ENCODE measurements around the gene FAM50B. TPM values are rescaled to one million over a fixed set of nuclear protein-coding genes. Genes with fewer than 3 reads are reported as not detected.

The FAM50B gene
- total and polyA plus RNA-seq, 2 experiments from 2014 or later = 2.2 to 2.6 TPM

DNA sequence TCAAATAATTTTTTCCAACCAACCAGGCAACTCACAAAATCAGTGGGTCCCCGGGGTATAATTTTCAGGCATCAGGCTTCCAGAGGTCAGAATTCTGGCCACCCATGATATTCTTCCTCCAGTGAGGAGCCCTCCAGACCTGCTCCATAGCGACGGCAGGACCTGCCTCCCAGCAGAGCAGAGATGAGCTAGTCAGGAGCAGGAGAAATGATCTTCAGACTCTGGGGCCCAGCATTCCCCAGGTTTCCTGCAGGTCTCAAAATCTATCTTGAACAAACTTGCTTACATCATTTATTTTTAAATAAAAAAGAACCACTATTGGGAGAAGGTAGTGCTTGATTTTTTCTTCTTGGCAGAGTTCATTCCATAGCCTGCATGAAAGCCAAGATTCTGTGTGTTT, 44.7 kb downstream of the FAM50B start:
- Histone ChIP-seq H3K27me3 (no peaks in the 10 kb centered on the region), H3K27ac (no peak overlapping the region), H3K4me1 (ENCODE audit: low read depth) (no peaks in the 10 kb centered on the region), H3K4me3 (no peak overlapping the region), H3K9me3 (ENCODE audit: low read depth) (no peaks in the 10 kb centered on the region), H3K36me3 (no peaks in the 10 kb centered on the region)
- DNase-seq (ENCODE audit: low read depth in 1 of 2, low spot score in 1 of 2) = no peak
- TF ChIP-seq, protein P1, sequence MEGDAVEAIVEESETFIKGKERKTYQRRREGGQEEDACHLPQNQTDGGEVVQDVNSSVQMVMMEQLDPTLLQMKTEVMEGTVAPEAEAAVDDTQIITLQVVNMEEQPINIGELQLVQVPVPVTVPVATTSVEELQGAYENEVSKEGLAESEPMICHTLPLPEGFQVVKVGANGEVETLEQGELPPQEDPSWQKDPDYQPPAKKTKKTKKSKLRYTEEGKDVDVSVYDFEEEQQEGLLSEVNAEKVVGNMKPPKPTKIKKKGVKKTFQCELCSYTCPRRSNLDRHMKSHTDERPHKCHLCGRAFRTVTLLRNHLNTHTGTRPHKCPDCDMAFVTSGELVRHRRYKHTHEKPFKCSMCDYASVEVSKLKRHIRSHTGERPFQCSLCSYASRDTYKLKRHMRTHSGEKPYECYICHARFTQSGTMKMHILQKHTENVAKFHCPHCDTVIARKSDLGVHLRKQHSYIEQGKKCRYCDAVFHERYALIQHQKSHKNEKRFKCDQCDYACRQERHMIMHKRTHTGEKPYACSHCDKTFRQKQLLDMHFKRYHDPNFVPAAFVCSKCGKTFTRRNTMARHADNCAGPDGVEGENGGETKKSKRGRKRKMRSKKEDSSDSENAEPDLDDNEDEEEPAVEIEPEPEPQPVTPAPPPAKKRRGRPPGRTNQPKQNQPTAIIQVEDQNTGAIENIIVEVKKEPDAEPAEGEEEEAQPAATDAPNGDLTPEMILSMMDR (IDR thresholded peaks at IDR 0.05; ENCODE audit: low read depth, low read length) = no peak

DNA sequence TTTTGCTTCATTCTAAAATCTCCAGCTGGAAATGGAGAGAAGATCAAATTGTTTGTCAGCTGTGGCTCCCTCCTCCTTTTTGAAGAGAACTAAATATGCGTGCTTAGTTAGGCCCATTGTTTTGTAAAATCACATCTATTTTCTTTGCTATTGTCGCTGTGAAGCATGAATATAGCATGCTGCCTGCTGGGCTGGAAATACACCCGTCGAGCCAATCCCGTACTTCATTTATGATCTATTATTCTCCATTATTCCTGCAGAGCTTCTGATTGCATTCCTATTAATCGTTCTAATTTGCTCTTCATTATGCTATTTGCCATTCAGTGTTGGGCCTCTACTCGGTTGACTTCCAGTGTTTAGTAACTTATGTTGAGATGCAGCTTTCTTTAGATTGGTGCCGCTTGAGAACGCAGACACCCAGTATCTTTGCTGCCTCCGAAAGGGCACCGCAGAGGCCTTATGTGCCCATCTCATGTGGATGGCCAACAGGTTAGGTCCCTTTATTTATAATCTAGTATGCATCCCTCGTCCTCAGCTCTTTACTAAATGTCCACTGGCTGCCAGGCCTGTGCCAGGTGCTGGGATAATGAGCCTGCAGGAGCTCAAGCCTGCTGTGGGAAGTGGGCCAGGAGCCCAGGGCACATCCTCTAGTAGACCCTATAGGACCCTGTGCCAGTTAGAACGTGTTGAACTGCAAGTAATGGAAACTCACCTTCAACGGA, 45.6 kb downstream of the FAM50B start:
- TF ChIP-seq, protein P1 (IDR thresholded peaks at IDR 0.05; ENCODE audit: low read depth, low read length) = no peak
- DNase-seq (ENCODE audit: low read depth in 1 of 2, low spot score in 1 of 2) = no peak
- H3K9me3 ChIP-seq (ENCODE audit: low read depth) = no peaks in the 10 kb centered on the region
- H3K27ac ChIP-seq = no peak overlapping the region
- H3K27me3 ChIP-seq = no peaks in the 10 kb centered on the region
- no peak overlapping the region for H3K4me3 ChIP-seq
- H3K4me1 ChIP-seq (ENCODE audit: low read depth) = no peaks in the 10 kb centered on the region
- H3K36me3 ChIP-seq = no peaks in the 10 kb centered on the region

DNA sequence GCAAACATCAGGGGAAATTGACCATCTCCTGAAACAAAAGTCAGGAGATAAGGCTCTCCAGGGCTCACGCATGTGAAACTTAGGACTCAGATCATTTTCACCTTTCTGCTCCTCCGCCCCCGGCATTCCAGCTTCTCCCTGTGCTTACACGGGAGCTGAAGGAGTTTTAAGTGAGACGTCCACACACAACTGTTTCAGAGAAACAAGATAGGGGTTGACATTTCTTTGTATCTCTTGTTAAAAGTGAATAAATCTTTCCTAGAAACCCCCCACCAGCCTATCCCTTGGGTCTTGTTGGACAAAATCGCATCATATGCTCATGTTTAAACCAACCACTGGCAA, 46.1 kb downstream of the FAM50B start:
- DNase-seq (ENCODE audit: low read depth in 1 of 2, low spot score in 1 of 2) = no peak
- H3K9me3 ChIP-seq (ENCODE audit: low read depth) = no peaks in the 10 kb centered on the region
- H3K27ac ChIP-seq = no peak overlapping the region
- no peaks in the 10 kb centered on the region for H3K36me3 ChIP-seq
- no peak overlapping the region for H3K4me3 ChIP-seq
- TF ChIP-seq, protein P1 (IDR thresholded peaks at IDR 0.05; ENCODE audit: low read depth, low read length) = no peak
- no peaks in the 10 kb centered on the region for H3K27me3 ChIP-seq
- H3K4me1 ChIP-seq (ENCODE audit: low read depth) = no peaks in the 10 kb centered on the region

DNA sequence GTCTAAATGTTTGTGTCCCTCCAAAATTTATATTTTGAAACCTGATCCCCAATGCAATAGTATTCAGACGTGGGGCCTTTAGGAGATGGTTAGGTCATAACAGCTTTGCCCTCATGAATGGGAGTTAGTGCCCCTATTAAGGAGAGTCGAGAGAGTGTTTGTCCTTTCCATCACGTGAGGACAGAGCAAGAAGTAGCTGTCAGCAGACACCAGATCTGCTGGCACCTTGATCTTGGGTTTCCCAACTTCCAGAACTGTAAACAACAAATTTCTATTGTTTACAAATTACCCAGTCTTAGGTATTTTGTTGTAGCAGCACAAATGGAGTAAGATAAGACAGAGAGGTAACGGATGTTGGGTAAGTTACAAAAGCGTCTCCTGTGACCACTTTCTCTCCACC, 46.6 kb downstream of the FAM50B start:
- Histone ChIP-seq H3K36me3 (no peaks in the 10 kb centered on the region), H3K27me3 (no peaks in the 10 kb centered on the region), H3K27ac (no peak overlapping the region), H3K4me3 (no peak overlapping the region), H3K4me1 (ENCODE audit: low read depth) (no peaks in the 10 kb centered on the region), H3K9me3 (ENCODE audit: low read depth) (no peaks in the 10 kb centered on the region)
- TF ChIP-seq, protein P1 (IDR thresholded peaks at IDR 0.05; ENCODE audit: low read depth, low read length) = no peak
- DNase-seq (ENCODE audit: low read depth in 1 of 2, low spot score in 1 of 2) = no peak

DNA sequence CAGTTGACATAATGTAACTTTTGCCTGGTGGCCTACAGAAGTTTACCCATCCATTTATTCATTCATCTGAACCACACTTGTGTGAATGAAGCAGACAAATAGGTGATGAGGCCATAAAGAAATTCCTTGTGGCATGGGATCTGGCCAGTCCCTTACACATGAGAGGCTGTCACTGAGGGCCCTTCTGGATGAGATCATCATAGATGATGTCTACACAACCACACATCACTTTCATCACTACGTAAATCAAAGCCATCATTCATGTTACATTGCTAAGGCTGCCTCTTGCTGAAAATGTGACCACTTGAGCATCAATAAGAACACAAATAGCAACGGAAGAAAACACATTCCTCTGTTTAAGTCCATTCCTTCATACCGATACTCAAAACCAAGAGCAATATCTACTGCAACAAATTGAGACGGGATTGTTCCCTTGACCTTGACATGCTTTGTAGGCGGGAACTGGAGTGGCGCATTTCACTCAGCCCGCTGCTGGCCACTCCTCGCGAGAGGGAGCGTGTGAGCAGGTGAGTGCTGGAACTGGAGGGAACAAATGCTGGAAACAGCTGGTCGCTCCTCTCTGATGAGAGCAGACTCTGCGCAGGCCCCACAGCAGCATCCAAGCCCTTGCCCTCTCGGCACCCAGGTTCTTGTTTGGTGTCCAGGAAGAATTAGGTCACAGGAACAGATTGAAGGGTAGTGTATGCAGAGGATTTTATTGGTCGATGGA, 49.3 kb downstream of the FAM50B start:
- H3K27ac ChIP-seq = no peak overlapping the region
- H3K36me3 ChIP-seq = no peaks in the 10 kb centered on the region
- no peaks in the 10 kb centered on the region for H3K27me3 ChIP-seq
- DNase-seq (ENCODE audit: low read depth in 1 of 2, low spot score in 1 of 2) = no peak
- TF ChIP-seq, protein P1 (IDR thresholded peaks at IDR 0.05; ENCODE audit: low read depth, low read length) = no peak
- no peaks in the 10 kb centered on the region for H3K9me3 ChIP-seq (ENCODE audit: low read depth)
- no peak overlapping the region for H3K4me3 ChIP-seq
- no peaks in the 10 kb centered on the region for H3K4me1 ChIP-seq (ENCODE audit: low read depth)

Data from cardiac muscle cell (in vitro differentiated cells and primary cell).